Measurements from ENCODE around the gene BRCC3. TPM values are rescaled to one million over a fixed set of nuclear protein-coding genes. Genes with fewer than 3 reads are reported as not detected.
A peak's percentile ranks its signal among the peaks of the same experiment; 100 is the strongest.

Gene BRCC3
- total RNA-seq, 1 donor from 2014 or later, result 16.5 TPM

- intact Hi-C loops (cut with DNase I), result no loop called here
- ATAC-seq, result no peak
- no peak for DNase-seq (ENCODE audit: missing footprints)
Observed at GRCh38 chrX:155055494-155055893, 15.8 kb upstream of the BRCC3 start.

GRCh38 chrX:155056471-155056870 is 14.8 kb upstream of the BRCC3 start:
- no peak for ATAC-seq

GRCh38 chrX:155056877-155057792 is 14.2 kb upstream of the BRCC3 start:
- DNase-seq (ENCODE audit: missing footprints) (peak; percentile 71), ATAC-seq (peak; percentile 81)
- intact Hi-C loops (cut with DNase I), result loop anchor here (2.0 kb wide), 1 partner anchor 76 kb away; no protein-coding TSS in a partner anchor

More at GRCh38 chrX:155056471-155056870, 14.8 kb upstream of the BRCC3 start:
- intact Hi-C loops (cut with DNase I), result loop anchor here (2.0 kb wide), 1 partner anchor 76 kb away; no protein-coding TSS in a partner anchor
- no peak for DNase-seq (ENCODE audit: missing footprints)

- intact Hi-C loops (cut with DNase I), result no loop called here
- DNase-seq (ENCODE audit: missing footprints) (no peak), ATAC-seq (peak; percentile 58)
Observed at GRCh38 chrX:155061760-155062159, 9.5 kb upstream of the BRCC3 start.

- no peak for ATAC-seq
- intact Hi-C loops (cut with DNase I), result no loop called here
Observed at GRCh38 chrX:155065035-155065734, 6.1 kb upstream of the BRCC3 start.

GRCh38 chrX:155068165-155068564 is 3.1 kb upstream of the BRCC3 start:
- intact Hi-C loops (cut with DNase I), result no loop called here
- DNase-seq (ENCODE audit: missing footprints), result no peak

More at GRCh38 chrX:155065035-155065734, 6.1 kb upstream of the BRCC3 start:
- DNase-seq (ENCODE audit: missing footprints), result no peak

GRCh38 chrX:155069414-155069813 is 1.9 kb upstream of the BRCC3 start:
- ATAC-seq (no peak), DNase-seq (ENCODE audit: missing footprints) (no peak)
- intact Hi-C loops (cut with DNase I), result no loop called here

More at GRCh38 chrX:155068165-155068564, 3.1 kb upstream of the BRCC3 start:
- no peak for ATAC-seq

- ATAC-seq, result no peak
- no peak for DNase-seq (ENCODE audit: missing footprints)
- intact Hi-C loops (cut with DNase I), result loop anchor here (2.0 kb wide), 1 partner anchor 43 kb away; the partner anchor contains the start of gene FUNDC2
Observed at GRCh38 chrX:155070038-155070437, 1.3 kb upstream of the BRCC3 start.

- no peak for ATAC-seq
- intact Hi-C loops (cut with DNase I), result loop anchor here (2.0 kb wide), 1 partner anchor 44 kb away; the partner anchor contains the start of gene FUNDC2
- no peak for DNase-seq (ENCODE audit: missing footprints)
Observed at GRCh38 chrX:155070663-155070974, 689 bp upstream of the BRCC3 start.

- ATAC-seq (peak; percentile 7), DNase-seq (ENCODE audit: missing footprints) (peak; percentile 67)
- intact Hi-C loops (cut with DNase I), result loop anchor here (2.0 kb wide), 1 partner anchor 45 kb away; the partner anchor contains the start of gene FUNDC2
Observed at GRCh38 chrX:155071694-155072280, 479 bp downstream of the BRCC3 start.

- ATAC-seq (peak; percentile 44), DNase-seq (ENCODE audit: missing footprints) (no peak)
- intact Hi-C loops (cut with DNase I), result no loop called here
Observed at GRCh38 chrX:155086202-155086840, 15.0 kb downstream of the BRCC3 start.

- intact Hi-C loops (cut with DNase I), result no loop called here
- DNase-seq (ENCODE audit: missing footprints), result no peak
- no peak for ATAC-seq
Observed at GRCh38 chrX:155086961-155087735, 15.8 kb downstream of the BRCC3 start.

GRCh38 chrX:155094468-155095061 is 23.3 kb downstream of the BRCC3 start:
- intact Hi-C loops (cut with DNase I), result loop anchor here (10.0 kb wide), 1 partner anchor 730 kb away; no protein-coding TSS in a partner anchor
- ATAC-seq (no peak), DNase-seq (ENCODE audit: missing footprints) (no peak)

GRCh38 chrX:155105919-155106318 is 34.6 kb downstream of the BRCC3 start:
- intact Hi-C loops (cut with DNase I), result no loop called here
- ATAC-seq (no peak), DNase-seq (ENCODE audit: missing footprints) (no peak)

GRCh38 chrX:155108427-155108826 is 37.1 kb downstream of the BRCC3 start:
- no peak for DNase-seq (ENCODE audit: missing footprints)
- no peak for ATAC-seq
- intact Hi-C loops (cut with DNase I), result no loop called here

- ATAC-seq (no peak), DNase-seq (ENCODE audit: missing footprints) (no peak)
- intact Hi-C loops (cut with DNase I), result no loop called here
Observed at GRCh38 chrX:155112171-155112570, 40.9 kb downstream of the BRCC3 start.

- no peak for ATAC-seq
- DNase-seq (ENCODE audit: missing footprints), result no peak
- intact Hi-C loops (cut with DNase I), result no loop called here
Observed at GRCh38 chrX:155113097-155113496, 41.8 kb downstream of the BRCC3 start.

Measured in Right ventricle myocardium inferior (tissue), 1 donor.